GM18909 (cell line): ENCODE data around the gene ZSCAN10.
A peak's percentile ranks its signal among the peaks of the same experiment; 100 is the strongest.

Source experiments
- ATAC-seq: cut with Tn5 transposase; IDR thresholded peaks from one replicate; pipeline ENCODE4 v1.9.1; 2021; ENCODE audit warnings: mild to moderate bottlenecking; ENCODE audit not compliant: unreplicated experiment, poor library complexity

The ZSCAN10 gene

GRCh38 chr16:3135126-3135715, 36.1 kb upstream of the ZSCAN10 start:
- no peak for ATAC-seq

GRCh38 chr16:3134338-3135125, 35.4 kb upstream of the ZSCAN10 start, which contains the start of gene ZNF213:
ZNF213 (plus strand) TSS chr16:3135029; CDS start chr16:3137281, 2,252 bp downstream.
- peak; percentile 87 for ATAC-seq

- no peak for ATAC-seq
Measured at GRCh38 chr16:3133844-3134243, 34.8 kb upstream of the ZSCAN10 start.

GRCh38 chr16:3131755-3132377, 32.8 kb upstream of the ZSCAN10 start:
- no peak for ATAC-seq

GRCh38 chr16:3129137-3130131, 30.3 kb upstream of the ZSCAN10 start:
- ATAC-seq = peak; percentile 53

- ATAC-seq = no peak
Measured at GRCh38 chr16:3127745-3128144, 28.7 kb upstream of the ZSCAN10 start.

GRCh38 chr16:3123986-3124886, 25.1 kb upstream of the ZSCAN10 start:
- ATAC-seq = peak; percentile 91

- ATAC-seq = no peak
Measured at GRCh38 chr16:3122926-3123570, 24.0 kb upstream of the ZSCAN10 start.

- ATAC-seq = no peak
Measured at GRCh38 chr16:3121851-3122467, 22.9 kb upstream of the ZSCAN10 start.

GRCh38 chr16:3120435-3120834, 21.3 kb upstream of the ZSCAN10 start:
- ATAC-seq = no peak

GRCh38 chr16:3119701-3120408, 20.8 kb upstream of the ZSCAN10 start:
- no peak for ATAC-seq

GRCh38 chr16:3119286-3119685, 20.2 kb upstream of the ZSCAN10 start:
- ATAC-seq = no peak

- no peak for ATAC-seq
Measured at GRCh38 chr16:3118846-3119245, 19.8 kb upstream of the ZSCAN10 start.

- no peak for ATAC-seq
Measured at GRCh38 chr16:3118204-3118790, 19.2 kb upstream of the ZSCAN10 start.

- no peak for ATAC-seq
Measured at GRCh38 chr16:3115561-3115960, 16.5 kb upstream of the ZSCAN10 start.

GRCh38 chr16:3115003-3115402, 15.9 kb upstream of the ZSCAN10 start:
- ATAC-seq = no peak

GRCh38 chr16:3113765-3114479, 14.8 kb upstream of the ZSCAN10 start:
- ATAC-seq = no peak
